HepG2 (cell line): ENCODE results near the gene PCGF2. TPM values are rescaled to one million over a fixed set of nuclear protein-coding genes. Genes with fewer than 3 reads are reported as not detected.
A peak's percentile ranks its signal among the peaks of the same experiment; 100 is the strongest.

Source experiments
- ATF3 ChIP-seq: sonication (generic); formaldehyde crosslinking; IDR thresholded peaks from 2 replicates; pipeline ENCODE4 v1.4.0; 2020; ENCODE audit warnings: missing genetic modification reagents
- EZH2 ChIP-seq: conservative IDR thresholded peaks from 2 replicates; pipeline ENCODE4 v1.6.1; 2012; ENCODE audit warnings: mild to moderate bottlenecking, low read depth, low read length, moderate library complexity
- FOXJ3 ChIP-seq: sonication (generic); formaldehyde crosslinking; IDR thresholded peaks from 2 replicates; pipeline ENCODE4 v1.4.0; 2020; ENCODE audit warnings: missing genetic modification reagents, mild to moderate bottlenecking, borderline replicate concordance
- FUBP1 ChIP-seq: sonication (generic); formaldehyde crosslinking; IDR thresholded peaks from 2 replicates; pipeline ENCODE4 v1.5.1; 2020; ENCODE audit warnings: missing genetic modification reagents, mild to moderate bottlenecking, borderline replicate concordance
- GTF2F1 ChIP-seq: fragments of 150-350 bp; IDR thresholded peaks from 2 replicates; pipeline ENCODE4 v1.6.1; 2014; ENCODE audit warnings: low read length
- HNF4G ChIP-seq, 2 experiments: sonication (generic) in 1 of 2; formaldehyde crosslinking in 1 of 2; IDR thresholded peaks; 2 replicates each; pipeline versions ENCODE4 v1.4.0 to v1.6.1; 2011 to 2020; ENCODE audit warnings: borderline replicate concordance in 2 of 2, low read depth in 2 of 2, mild to moderate bottlenecking in 2 of 2, low read length in 1 of 2, missing genetic modification reagents in 1 of 2, moderate library complexity in 1 of 2
- NFKB2 ChIP-seq: sonication (generic); formaldehyde crosslinking; IDR thresholded peaks from 2 replicates; pipeline ENCODE4 v1.4.0; 2020; ENCODE audit warnings: missing genetic modification reagents, borderline replicate concordance
- PBX3 ChIP-seq: sonication (generic); formaldehyde crosslinking; IDR thresholded peaks from 2 replicates; pipeline ENCODE4 v1.8.1; 2023; ENCODE audit warnings: missing genetic modification reagents, inconsistent platforms, borderline replicate concordance
- TAF1 ChIP-seq: sonication (generic); formaldehyde crosslinking; IDR thresholded peaks from 2 replicates; pipeline ENCODE4 v1.4.0; 2020; ENCODE audit warnings: missing genetic modification reagents
- TGIF2 ChIP-seq: IDR thresholded peaks from 2 replicates; pipeline ENCODE4 v1.6.1; 2016; ENCODE audit warnings: control low read depth, missing compliant biosample characterization
- THRA ChIP-seq: sonication (generic); formaldehyde crosslinking; IDR thresholded peaks from 2 replicates; pipeline ENCODE4 v1.4.0; 2020; ENCODE audit warnings: missing genetic modification reagents, borderline replicate concordance
- ZFP41 ChIP-seq: sonication (generic); formaldehyde crosslinking; IDR thresholded peaks from 2 replicates; pipeline ENCODE4 v1.4.0; 2020; ENCODE audit warnings: mild to moderate bottlenecking, missing genetic modification reagents, borderline replicate concordance
- ZNF598 ChIP-seq: sonication (generic); formaldehyde crosslinking; IDR thresholded peaks from 2 replicates; pipeline ENCODE4 v1.5.1; 2020; ENCODE audit warnings: mild to moderate bottlenecking, missing genetic modification reagents, borderline replicate concordance
- ZNF646 ChIP-seq: sonication (generic); formaldehyde crosslinking; IDR thresholded peaks from 2 replicates; pipeline ENCODE4 v1.9.0; 2021; ENCODE audit warnings: mild to moderate bottlenecking, missing genetic modification reagents
- ZNF792 ChIP-seq: IDR thresholded peaks from 2 replicates; pipeline ENCODE4 v1.6.1; 2016
- polyA plus RNA-seq, 8 experiments: library from polyadenylated mRNA; depleted of rRNA in 3 of 8; stranded (reverse) in 7 of 8; unstranded in 1 of 8; fragments of >200 nt; fragmentation: Illumina TruSeq in 4 of 8; extraction: Trizol in 4 of 8; gene quantifications; 2 replicates each; pipeline versions ENCODE4 v1.2.1 to v1.2.3, GENCODE V29; 2011 to 2016; ENCODE audit warnings: low read depth in 4 of 8, missing spikeins in 1 of 8, mixed read lengths in 1 of 8; ENCODE audit not compliant: insufficient read depth in 1 of 8
- total RNA-seq, 5 experiments: library from RNA; depleted of rRNA; stranded (reverse); fragments of >200 nt; fragmentation: Illumina TruSeq; extraction: Trizol; gene quantifications; 2 replicates each; pipeline ENCODE4 v1.2.3, GENCODE V29; 2016; ENCODE audit warnings: low read depth in 1 of 5
- TF ChIP-seq, protein P1 (sequence below): sonication (generic); formaldehyde crosslinking; IDR thresholded peaks from 2 replicates; pipeline ENCODE4 v1.5.1; 2020; ENCODE audit warnings: missing genetic modification reagents, mild to moderate bottlenecking, borderline replicate concordance

PCGF2 gene
- total and polyA plus RNA-seq, 2 of the 13 experiments (the other 11 are each of a cell fraction or from before 2014, with no cell fraction given), result 11.6 to 29.4 TPM

- TF ChIP-seq THRA (CRISPR knock-in tag), result no peak
- TF ChIP-seq ZNF792 (CRISPR knock-in tag), result no peak
- no peak for TF ChIP-seq ZFP41 (CRISPR knock-in tag)
- no peak for TF ChIP-seq ZNF646
- no peak for TF ChIP-seq GTF2F1
- peak; percentile 64; the same call in 1 of the 2 replicates for TF ChIP-seq TGIF2 (CRISPR knock-in tag)
- peak; percentile 24; the same call in 1 of the 2 replicates for TF ChIP-seq TAF1 (CRISPR knock-in tag)
- no peak for TF ChIP-seq ZNF598
- TF ChIP-seq HNF4G (IDR thresholded peaks at IDR 0.05; ENCODE audit: borderline replicate concordance, low read depth, low read length), result no peak; the same call in 1 of the 2 replicates
- TF ChIP-seq HNF4G (CRISPR knock-in tag; IDR thresholded peaks at IDR 0.05; ENCODE audit: borderline replicate concordance, low read depth), result peak; percentile 73; the same call in 1 of the 2 replicates
- TF ChIP-seq ATF3 (CRISPR knock-in tag), result no peak; the same call in 1 of the 2 replicates
- no peak for TF ChIP-seq FOXJ3
- TF ChIP-seq FUBP1 (CRISPR knock-in tag), result peak; percentile 78; the same call in 1 of the 2 replicates
- TF ChIP-seq EZH2, result no peak
- TF ChIP-seq, protein P1, sequence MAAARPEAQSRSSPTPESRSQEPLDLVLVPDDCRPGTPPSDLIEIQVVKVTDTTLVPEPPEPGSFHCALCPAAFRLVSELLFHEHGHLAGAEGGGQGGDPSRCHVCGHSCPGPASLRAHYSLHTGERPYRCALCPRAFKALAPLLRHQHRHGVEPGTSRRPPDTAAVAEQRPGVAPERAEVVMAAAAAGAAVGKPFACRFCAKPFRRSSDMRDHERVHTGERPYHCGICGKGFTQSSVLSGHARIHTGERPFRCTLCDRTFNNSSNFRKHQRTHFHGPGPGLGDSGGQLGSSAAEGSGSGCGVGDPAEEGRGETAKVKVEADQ (CRISPR knock-in tag), result peak; percentile 67; the same call in 1 of the 2 replicates
- TF ChIP-seq PBX3, result no peak
- TF ChIP-seq NFKB2, result no peak
Measured at GRCh38 chr17:38729886-38730525, 18.1 kb downstream of the PCGF2 start, which contains the start of gene CISD3 (continued).
